Measurements from ENCODE around the gene PPP1R26. TPM values are rescaled to one million over a fixed set of nuclear protein-coding genes. Genes with fewer than 3 reads are reported as not detected.

The PPP1R26 gene
- total and polyA plus RNA-seq, 2 of the 13 experiments (the other 11 are each of a cell fraction or from before 2014, with no cell fraction given): 8.6 to 11.6 TPM

DNA sequence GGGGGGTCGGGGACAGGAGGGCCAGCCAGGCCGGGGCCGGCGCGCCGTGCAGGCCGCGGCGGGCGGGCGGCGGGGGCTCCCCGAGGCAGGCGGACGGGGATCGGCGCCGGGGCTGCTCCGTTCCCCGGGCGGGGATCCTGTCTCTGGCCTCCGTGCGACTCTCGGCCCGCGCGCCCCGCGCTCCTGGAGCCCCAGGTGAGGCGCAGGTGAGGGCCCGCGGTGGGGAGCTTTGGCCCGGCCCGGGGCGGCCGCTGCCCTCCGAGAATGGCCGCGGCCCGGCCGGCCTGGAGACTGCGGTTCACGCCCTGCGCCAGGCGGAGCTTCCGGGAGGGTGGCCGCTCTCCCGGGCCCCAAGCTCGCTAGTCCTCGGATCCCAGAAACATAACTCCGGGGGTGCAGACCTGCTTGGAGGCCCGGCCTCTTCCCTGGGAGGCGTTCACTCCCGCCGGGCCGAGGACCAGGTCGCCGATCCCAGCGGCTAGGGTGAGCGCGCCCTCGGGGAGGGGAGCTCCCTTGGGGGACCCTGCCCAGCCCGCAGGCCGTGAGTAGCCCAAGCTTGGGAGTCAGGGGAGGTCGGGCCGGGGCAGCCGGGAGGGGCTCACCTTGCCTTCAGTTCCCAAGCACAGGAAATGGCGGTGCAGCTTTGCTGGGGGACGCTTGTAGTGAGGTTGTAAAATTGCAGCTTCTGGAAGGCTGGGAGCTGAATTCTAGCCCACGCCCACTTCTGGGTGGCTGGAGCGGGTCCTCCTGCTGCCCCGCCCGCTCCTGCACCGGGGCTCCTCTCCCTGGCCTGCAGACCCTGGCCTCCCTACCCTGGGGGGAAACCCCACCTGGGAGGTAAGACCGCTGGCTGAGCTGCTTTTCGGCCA lies 723 bp downstream of the PPP1R26 start (continued):
- TF ChIP-seq CSRNP1 (CRISPR knock-in tag; IDR thresholded peaks at IDR 0.05) (0 out of 2 replicates have a peak, but pooled peaks have one; percentile 56), KLF16 (CRISPR knock-in tag; IDR thresholded peaks at IDR 0.05) (peak in 1 of 2 experiments; percentile 41; a peak in 1 of 4 replicates), ZNF512B (CRISPR knock-in tag; IDR thresholded peaks at IDR 0.05; ENCODE audit: borderline replicate concordance) (no peak), POLR2A (IDR thresholded peaks at IDR 0.05; ENCODE audit: insufficient read depth in 1 of 2, low read depth in 2 of 2, low read length in 2 of 2) (peak; percentile 24 to 50; a peak in 2 of 4 replicates), DR1 (CRISPR knock-in tag; IDR thresholded peaks at IDR 0.05) (peak; percentile 49; the same call in 1 of the 2 replicates), ZNF431 (CRISPR knock-in tag; IDR thresholded peaks at IDR 0.05; ENCODE audit: borderline replicate concordance, low read depth) (no peak), SNAI1 (CRISPR knock-in tag; IDR thresholded peaks at IDR 0.05; ENCODE audit: borderline replicate concordance) (0 out of 2 replicates have a peak, but pooled peaks have one; percentile 27), MTA1 (CRISPR knock-in tag; IDR thresholded peaks at IDR 0.05; ENCODE audit: borderline replicate concordance) (no peak), RBFOX2 (IDR thresholded peaks at IDR 0.05; ENCODE audit: low read depth, low read length) (peak; percentile 69), TCF12 (IDR thresholded peaks at IDR 0.05) (no peak), TCF12 (CRISPR knock-in tag; IDR thresholded peaks at IDR 0.05) (0 out of 2 replicates have a peak, but pooled peaks have one; percentile 53), ZNF746 (CRISPR knock-in tag; IDR thresholded peaks at IDR 0.05) (0 out of 2 replicates have a peak, but pooled peaks have one; percentile 17), ZNF574 (CRISPR knock-in tag; IDR thresholded peaks at IDR 0.05) (peak; percentile 46), PHF8 (CRISPR knock-in tag; IDR thresholded peaks at IDR 0.05) (peak; percentile 84)
- TF ChIP-seq, protein P1, sequence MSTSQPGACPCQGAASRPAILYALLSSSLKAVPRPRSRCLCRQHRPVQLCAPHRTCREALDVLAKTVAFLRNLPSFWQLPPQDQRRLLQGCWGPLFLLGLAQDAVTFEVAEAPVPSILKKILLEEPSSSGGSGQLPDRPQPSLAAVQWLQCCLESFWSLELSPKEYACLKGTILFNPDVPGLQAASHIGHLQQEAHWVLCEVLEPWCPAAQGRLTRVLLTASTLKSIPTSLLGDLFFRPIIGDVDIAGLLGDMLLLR (CRISPR knock-in tag; IDR thresholded peaks at IDR 0.05): 0 out of 2 replicates have a peak, but pooled peaks have one; percentile 44
- TF ChIP-seq, protein P2, sequence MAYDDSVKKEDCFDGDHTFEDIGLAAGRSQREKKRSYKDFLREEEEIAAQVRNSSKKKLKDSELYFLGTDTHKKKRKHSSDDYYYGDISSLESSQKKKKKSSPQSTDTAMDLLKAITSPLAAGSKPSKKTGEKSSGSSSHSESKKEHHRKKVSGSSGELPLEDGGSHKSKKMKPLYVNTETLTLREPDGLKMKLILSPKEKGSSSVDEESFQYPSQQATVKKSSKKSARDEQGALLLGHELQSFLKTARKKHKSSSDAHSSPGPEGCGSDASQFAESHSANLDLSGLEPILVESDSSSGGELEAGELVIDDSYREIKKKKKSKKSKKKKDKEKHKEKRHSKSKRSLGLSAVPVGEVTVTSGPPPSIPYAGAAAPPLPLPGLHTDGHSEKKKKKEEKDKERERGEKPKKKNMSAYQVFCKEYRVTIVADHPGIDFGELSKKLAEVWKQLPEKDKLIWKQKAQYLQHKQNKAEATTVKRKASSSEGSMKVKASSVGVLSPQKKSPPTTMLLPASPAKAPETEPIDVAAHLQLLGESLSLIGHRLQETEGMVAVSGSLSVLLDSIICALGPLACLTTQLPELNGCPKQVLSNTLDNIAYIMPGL (CRISPR knock-in tag; IDR thresholded peaks at IDR 0.05; ENCODE audit: borderline replicate concordance in 1 of 2, low read depth in 1 of 2): peak; percentile 33 to 36; a peak in 1 of 4 replicates

Measured in HepG2 (cell line).